Adipose tissue (tissue), 3 donors: Measurements from ENCODE around the gene CLDN5. TPM values are rescaled to one million over a fixed set of nuclear protein-coding genes. Genes with fewer than 3 reads are reported as not detected.

Experiments used
- H3K27ac ChIP-seq: one replicate; pipeline ENCODE4 v1.5.1; 2013; ENCODE audit warnings: low read depth, low read length
- whole genome bisulfite sequencing, 3 donors: extraction: QIAGEN DNeasy Blood & Tissue Kit; methylation state at CpG; one replicate each; pipeline ENCODE4 v1.1.7; 2013; 5-methylcytosine and 5-hydroxymethylcytosine counted together
- polyA plus RNA-seq, 3 donors: library from polyadenylated mRNA; stranded (reverse); fragments of 200-250 nt; gene quantifications; one replicate each; pipeline ENCODE4 v1.2.3, GENCODE V29; 2013
- donor health status: healthy with polysubstance abuse.
- donor health status: Bipolar disorder and iron deficiency.
- donor health status: healthy.

Gene CLDN5
- polyA plus RNA-seq, 3 donors: 33.8 to 221 (median 199) TPM

GRCh38 chr22:19526076-19526701, 2.0 kb upstream of the CLDN5 start:
- no peak overlapping the region for H3K27ac ChIP-seq
- WGBS, 3 donors: 88 to 95% (median 90%) methylated on average over 11 of the region's 11 CpGs

DNA sequence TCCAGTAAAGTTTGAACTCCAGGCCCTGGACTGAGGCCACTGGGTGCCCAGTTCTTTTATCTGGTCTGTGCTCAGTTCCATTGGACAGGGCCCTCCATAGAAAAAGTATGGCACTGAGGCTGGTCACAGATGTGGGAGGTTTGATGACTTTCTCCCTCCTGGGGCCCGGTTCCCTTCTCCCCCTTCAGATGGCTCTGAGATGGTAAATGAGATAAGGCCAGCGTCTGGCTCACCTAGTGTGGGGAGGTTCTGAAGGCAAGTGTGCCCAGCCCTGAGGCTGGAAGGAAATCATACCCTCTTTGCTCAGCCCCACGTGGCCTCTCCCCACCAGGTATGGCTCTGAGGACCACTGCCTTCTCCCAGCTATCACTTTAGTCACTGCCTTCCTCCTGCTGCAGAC, 1.5 kb upstream of the CLDN5 start:
- WGBS, 3 donors: 51 to 61% (median 61%) methylated on average over 3 of the region's 3 CpGs
- H3K27ac ChIP-seq: no peak overlapping the region

GRCh38 chr22:19525116-19525660, 978 bp upstream of the CLDN5 start:
- 60 to 66% (median 63%) methylated on average over 15 of the region's 15 CpGs for WGBS, 3 donors
- no peak overlapping the region for H3K27ac ChIP-seq

- H3K27ac ChIP-seq: no peak overlapping the region
- WGBS, 3 donors: 1 to 3% (median 2%) methylated on average over 92 to 99 of the region's 99 CpGs
Measured at GRCh38 chr22:19523240-19524169, 705 bp downstream of the CLDN5 start.

- no peak overlapping the region for H3K27ac ChIP-seq
- whole genome bisulfite sequencing, 3 donors: 24 to 26% (median 25%) methylated on average over 8 to 9 of the region's 9 CpGs
Measured at GRCh38 chr22:19522881-19523239, 1.4 kb downstream of the CLDN5 start.

GRCh38 chr22:19522190-19522880, 1.9 kb downstream of the CLDN5 start:
- H3K27ac ChIP-seq: no peak overlapping the region

DNA sequence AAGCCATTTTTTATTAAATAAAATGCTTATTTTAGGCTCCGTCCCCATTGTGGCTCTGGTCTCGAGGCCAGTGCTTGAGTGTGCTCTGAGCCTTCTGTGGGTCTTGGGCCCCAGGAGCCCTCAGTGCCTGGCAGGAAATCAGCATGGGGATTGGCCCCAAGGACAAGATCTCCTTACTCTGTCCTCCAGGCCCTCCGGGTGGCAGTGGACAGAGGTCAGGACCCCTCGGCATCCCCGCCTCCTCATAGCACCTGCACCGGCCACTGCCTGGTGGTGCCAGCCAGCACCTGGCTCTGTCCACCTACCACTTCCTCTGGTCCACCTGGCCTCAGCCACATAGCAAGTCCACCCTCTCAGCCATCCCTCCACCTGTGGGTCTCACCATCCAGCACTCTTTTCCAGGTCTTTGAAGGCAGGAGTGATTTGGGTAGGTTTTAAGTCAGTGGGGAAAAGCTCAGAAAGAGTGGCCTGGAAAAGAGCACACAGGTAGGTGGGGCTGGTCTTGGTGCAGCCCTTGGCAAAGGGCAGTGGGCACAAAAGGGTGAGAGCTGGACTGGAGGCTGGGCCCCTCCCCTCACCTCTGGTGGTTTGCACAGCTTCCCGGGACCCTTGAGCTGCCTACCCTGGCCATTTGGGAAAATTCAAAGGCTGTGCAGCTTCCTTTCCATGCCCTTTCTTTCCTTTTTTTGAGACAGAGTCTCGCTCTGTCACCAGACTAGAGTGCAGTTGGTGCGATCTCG, 3.5 kb downstream of the CLDN5 start:
- no peak overlapping the region for H3K27ac ChIP-seq
- WGBS, 3 donors: 86 to 94% (median 86%) methylated on average over 10 of the region's 10 CpGs

More at GRCh38 chr22:19522190-19522880, 1.9 kb downstream of the CLDN5 start:
- WGBS, 3 donors: 54 to 64% (median 62%) methylated on average over 15 to 16 of the region's 16 CpGs

GRCh38 chr22:19520007-19520406, 4.2 kb downstream of the CLDN5 start:
- H3K27ac ChIP-seq: no peak overlapping the region
- WGBS, 3 donors: 84 to 86% (median 85%) methylated on average over 6 of the region's 6 CpGs

DNA sequence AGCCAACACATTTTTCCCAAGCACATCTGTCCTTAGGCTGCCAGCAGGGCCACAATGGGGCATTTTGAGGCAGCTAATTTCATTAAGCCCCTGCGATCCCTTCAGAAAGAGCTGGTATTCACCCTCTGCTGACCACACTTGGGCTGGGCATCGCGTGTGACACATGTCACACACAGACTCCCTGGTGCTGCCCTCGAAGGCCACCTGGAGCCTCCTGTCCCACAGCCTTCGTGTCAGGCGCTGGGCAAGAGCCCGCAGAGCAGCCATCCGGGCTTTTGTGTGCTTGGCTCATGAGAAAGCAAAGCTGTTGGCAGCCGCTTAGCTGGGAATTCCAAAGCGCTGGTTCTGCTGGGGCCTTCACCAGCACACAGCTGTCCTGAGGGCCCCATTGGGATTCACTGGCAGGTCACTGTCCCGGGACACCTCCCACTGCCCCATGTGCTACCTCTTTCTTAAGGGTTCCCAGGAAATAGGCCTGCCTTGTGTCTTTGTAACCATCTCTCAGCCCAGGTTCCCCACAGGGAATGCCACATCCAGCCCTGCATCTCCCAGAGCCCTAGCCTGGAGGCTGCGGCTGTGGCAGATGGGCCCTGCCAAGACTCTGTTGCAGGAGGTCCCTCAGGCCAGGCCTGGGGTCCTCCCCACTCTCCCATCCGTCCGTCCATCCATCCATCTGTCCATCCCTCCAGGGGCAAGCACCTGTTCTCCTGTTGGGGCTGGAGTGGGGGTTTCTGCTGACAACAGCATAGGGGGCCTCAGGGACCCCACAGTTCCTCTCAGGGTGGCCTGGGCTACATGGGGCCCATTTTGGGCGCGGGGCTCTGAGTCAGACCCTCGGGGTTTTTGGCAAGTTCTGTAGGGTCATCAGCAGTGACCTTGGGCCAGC, 4.9 kb downstream of the CLDN5 start:
- H3K27ac ChIP-seq: no peak overlapping the region

DNA sequence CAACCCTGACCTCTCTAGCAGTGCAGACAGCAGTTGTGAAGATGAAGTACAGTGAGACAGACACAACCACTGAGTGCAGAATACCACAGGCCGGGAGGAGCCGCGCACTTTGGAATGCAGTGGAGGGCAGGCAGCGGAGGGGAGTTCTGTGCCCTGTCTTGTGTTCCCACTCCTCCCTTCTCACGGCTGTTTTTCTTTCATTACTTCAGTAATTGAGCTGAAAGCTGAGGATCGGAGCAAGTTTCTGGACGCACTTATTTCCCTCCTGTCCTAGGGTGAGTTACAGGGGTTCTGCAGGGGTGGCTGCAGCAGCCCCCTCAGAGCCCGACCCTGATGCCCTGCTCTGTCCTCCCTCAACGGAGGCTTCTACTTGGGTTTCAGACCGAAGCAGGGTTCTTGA, 5.6 kb downstream of the CLDN5 start:
- WGBS, 3 donors: 85 to 91% (median 89%) methylated on average over 10 of the region's 10 CpGs
- no peak overlapping the region for H3K27ac ChIP-seq

More for the DNA sequence above, 4.9 kb downstream of the CLDN5 start:
- WGBS, 3 donors: 80 to 94% (median 87%) methylated on average over 17 of the region's 17 CpGs

- no peak overlapping the region for H3K27ac ChIP-seq
- 73 to 91% (median 89%) methylated on average over 12 of the region's 12 CpGs for WGBS, 3 donors
Measured at GRCh38 chr22:19517919-19518611, 6.1 kb downstream of the CLDN5 start.

DNA sequence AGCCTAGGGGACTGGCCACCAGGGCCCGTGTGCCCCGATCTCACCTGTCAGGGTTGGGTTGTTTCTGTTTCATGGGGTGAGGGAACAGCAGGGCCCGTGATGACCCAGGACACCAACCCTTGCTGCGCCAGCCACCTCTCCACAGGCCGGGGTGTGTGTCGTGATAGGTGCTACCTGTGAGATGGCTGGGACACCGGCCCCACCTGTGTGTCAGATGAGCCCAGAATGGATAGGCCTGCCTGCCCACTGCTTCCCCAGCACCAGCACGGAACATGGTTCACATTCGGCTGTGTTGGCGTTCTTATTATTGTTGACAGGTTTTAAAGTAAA, 7.1 kb downstream of the CLDN5 start:
- WGBS, 3 donors: 93 to 97% (median 97%) methylated on average over 10 of the region's 10 CpGs
- no peak overlapping the region for H3K27ac ChIP-seq

DNA sequence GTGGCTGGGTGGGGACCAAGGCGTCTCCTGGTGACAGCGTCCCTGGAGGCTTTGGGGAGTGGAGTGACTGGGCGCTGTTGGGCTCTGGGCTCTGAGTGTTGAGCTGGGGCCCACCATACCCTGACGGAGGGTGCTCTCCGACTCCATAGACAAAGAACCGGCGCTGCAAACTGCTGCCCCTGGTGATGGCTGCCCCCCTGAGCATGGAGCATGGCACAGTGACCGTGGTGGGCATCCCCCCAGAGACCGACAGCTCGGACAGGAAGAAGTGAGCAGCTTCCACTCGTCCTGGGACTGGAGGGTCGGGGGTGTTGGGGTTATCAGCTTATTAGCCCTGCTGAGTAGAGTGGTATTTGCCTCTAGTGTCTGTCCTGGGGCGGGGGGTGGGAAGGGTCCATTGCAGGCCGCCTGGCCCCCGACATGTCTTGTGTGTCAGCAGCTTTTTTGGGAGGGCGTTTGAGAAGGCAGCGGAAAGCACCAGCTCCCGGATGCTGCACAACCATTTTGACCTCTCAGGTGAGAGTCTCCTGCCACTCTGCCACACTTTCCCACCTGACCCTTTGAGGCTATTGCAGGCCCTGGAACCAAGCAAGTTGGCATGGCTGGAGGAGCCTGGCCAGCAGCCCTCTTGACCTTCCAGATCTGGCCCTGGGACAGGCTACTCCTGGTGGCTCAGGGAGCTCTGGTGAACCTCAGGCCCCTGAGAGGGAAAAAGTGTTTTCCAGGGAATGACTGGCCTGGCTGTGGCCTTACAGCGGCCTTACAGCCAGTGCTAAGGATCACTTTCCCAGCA, 7.6 kb downstream of the CLDN5 start:
- H3K27ac ChIP-seq: no peak overlapping the region
- WGBS, 3 donors: 94 to 97% (median 95%) methylated on average over 19 of the region's 19 CpGs

DNA sequence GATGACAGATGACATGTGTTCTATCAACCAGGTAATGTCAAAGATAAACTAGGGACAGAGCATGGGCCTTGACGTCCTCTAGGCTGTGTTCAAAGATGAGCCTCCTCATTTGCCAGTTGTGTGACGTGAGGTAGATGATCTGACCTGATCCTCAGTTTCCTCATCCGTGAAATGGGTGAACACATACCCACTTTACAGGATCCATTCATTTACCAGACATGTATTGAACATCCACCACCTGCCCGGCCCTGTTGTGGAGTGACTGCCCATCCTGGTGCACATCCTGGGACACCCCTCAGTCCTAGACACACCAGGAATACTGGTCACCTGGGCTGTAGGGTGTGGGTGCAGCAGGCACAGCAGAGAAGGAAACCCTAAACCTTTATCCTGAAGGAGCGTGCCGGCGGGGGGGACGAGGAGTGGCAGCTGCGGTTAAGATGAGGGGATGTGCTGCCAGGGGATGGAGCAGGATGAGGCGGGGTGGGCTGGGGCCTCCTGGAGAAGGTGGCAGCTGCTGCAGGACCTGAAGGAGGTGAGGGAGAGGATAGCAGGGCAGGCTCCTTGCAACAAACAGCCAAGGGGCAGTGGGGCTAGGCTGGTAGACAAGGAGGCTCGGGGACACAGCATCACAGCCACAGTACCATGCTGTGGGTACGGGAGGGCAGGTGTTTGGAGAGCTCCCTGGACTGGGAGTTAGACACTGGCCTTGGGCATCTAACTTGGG, 8.4 kb downstream of the CLDN5 start:
- no peak overlapping the region for H3K27ac ChIP-seq
- WGBS, 3 donors: 93 to 97% (median 97%) methylated on average over 12 of the region's 12 CpGs

GRCh38 chr22:19514831-19515565, 9.2 kb downstream of the CLDN5 start:
- 91 to 93% (median 92%) methylated on average over 14 of the region's 14 CpGs for WGBS, 3 donors
- no peak overlapping the region for H3K27ac ChIP-seq
